Inflammatory macrophage (primary cell): ENCODE measurements around the gene SVIP.

Experiments
- DNase-seq, 2 donors: peaks; one replicate each; pipeline ENCODE4 v3.0.0-alpha.2; 2020 to 2022

SVIP gene

DNA sequence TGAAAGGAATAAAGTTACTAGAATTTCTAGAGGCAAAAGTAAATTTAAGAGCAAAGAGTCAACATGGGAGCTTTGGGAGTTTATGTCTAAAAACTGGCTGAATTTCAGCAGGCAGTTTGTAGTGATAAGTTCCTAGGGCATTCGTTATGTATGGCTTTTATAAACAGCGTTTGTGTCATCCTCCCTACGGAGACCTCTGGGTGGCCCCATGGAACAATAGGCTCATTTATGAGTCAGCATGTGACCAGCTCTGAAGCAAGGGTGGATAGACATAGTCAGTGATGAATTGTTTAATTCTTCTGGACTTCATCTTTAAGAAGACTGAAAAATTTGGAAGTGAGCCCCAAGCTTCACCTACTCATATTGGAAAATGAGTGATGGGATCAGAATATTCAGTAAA is 37.1 kb downstream of the SVIP start:
- no peak for DNase-seq

DNA sequence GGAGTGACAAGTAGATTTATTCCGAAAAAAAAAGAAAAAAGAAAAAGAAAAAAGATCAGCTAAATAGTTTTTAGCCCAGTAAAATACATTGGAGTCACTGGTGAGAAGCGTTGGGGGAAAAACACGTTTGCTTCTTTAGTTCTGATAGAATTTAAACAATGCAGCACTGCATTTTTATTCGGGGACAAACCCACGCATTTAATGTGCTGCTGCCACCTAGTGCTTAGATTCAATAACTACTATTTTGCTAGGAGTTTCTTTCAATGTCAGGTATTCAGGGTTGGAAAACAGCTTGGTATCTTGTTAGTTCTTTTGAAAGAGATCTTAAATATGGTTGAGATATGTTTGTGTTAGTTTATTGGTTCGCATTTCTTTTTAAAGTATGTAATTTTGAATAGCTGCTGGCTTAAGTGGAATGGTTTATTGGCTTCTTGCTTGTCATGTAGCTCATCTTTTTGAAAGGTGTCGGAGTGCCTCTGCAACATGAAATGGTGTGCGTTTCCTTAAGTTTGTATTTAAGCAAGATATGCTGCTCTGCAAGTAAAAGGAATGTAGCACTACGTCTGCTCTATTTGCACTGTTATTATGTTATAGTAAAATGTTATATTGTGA is 41.9 kb downstream of the SVIP start:
- peak; percentile 16 to 26 for DNase-seq

DNA sequence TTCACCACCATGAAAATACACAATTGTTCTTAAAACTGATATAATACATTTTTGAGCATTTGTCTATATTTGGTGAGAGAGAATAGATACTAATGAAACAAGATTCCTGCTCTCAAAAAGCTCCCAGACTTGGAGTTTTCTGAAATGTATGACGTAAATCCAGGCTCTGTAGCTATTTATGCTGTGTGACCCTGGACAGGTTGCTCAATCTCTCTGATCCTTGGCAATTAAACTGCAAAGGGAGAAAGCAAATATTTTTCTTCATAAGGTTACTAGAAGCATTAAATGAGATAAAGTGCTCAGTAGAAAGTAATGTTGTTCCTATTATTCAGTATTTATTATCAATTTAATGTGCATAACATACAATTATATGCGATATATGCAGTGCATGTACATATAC is 42.5 kb downstream of the SVIP start:
- no peak for DNase-seq

DNA sequence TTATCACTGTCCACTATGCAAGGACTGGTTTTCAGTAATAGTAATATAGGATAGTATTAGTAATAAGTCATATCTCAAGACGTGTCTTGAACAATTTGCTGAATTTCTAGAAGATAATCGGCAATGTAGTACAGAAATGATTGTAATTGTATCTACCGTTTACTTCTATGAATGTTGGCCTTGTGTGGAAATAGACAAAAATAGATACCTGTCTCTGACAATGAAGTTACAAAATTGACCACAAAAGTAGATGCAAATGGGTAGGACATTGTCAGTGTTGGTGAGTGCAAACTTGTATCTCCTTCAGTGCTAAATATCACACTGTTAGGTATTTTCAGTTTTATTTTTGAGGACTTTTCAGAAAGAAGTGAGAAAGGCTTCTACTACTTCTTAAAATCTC is 43.1 kb downstream of the SVIP start:
- no peak for DNase-seq

DNA sequence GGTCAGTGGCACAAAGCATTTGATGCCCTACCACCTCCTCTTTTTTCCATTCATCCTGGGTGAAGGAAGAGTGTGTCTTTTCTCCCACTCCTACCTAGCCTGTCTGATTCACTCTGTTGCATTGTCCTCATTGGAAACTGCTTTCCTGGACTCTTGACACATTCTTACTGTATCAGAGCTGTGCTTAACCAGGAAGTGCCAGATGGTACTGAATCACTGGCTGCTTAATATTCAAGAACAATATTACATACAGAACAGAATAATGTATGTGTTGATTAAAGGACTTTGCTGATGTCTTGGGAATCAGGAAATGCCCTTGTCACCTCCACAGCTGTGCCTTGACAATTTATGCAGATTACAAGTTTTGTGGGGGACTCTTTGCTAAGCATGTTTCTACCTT is 44.4 kb downstream of the SVIP start:
- DNase-seq, result no peak

DNA sequence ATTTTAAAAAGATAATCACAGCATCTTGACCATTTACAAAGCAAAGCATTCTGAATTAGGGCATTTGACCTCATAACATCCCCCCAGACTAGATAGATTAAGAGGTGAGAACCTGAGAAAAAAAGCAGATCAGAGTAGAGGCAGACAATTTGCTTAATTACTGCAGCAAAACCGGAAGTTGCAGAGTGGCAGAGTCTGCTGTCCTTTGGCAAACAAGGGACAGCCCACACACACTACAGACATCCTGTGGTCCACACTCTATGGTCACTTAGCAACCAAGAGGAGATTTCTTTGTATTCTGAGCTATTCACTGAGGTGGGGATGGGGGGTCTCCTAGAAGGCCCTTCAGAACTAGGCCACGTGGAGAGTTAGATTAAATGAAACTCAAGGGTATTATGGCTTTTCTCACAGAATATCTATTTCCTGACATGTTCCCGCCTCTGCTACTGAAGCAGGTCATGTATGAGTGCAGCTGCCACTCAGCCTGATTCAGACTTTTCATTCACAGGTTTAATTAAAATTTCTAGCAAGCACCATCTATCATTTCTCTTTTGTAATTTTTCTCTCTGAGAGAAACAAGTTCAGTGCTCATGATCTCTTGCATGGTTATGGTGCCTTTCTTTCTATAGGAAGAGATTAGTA is 48.5 kb downstream of the SVIP start:
- DNase-seq, result no peak

DNA sequence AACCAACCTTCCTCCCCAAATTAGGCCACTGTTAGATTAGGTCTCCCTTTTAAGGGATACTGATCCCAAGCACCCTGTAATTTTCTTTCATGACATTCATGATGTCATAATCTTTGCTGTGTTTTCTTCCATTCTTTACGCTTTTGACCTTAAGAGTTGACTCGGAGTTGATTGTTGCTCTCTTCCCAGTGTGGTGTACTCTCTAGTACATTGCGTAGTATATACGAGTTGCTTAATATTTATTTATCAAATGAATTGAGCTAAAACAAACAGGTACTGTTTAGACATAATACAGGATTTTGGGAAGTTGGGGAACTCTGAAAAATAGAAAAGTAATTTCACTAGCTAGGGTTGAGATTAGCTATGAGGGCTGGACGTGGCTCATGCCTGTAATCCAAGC is 49.8 kb downstream of the SVIP start:
- DNase-seq, result no peak

DNA sequence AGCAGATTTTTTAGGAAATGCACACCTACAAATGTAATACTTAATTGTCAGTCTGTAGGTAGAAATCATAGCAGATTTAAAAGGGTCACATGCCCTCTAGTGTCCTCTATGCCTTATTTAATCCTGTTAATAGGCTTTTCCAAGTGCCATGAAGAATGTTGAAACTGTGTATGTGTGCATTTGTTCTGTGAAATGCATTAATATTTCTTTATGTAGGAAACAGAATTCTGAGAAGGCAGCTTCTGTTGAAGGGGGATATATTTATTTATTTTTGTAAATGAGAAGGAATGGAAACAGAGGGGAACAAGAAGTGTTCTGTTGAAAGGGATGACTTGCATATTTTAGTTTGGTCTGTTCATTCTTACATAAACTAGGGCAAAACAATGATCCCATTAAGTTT is 51.0 kb downstream of the SVIP start:
- DNase-seq, result no peak

DNA sequence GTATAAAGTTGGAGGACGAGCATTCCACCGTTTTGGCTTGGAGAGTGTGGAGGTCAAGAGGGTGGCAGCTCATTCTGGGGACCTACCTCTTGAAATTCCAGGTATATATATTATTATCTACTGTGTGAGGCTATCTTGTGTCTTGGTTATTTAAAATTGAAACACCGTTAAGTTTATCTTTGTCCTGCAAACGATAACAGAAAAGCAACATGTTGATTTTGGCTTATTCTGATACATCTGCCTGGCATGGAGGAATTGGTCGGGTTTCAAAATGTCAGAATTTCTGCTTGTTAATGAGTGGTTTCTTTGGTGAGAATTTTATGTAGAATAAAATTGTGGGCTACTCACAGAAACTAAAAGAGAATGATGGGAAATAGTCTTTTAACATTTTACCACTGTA is 54.4 kb downstream of the SVIP start:
- no peak for DNase-seq

DNA sequence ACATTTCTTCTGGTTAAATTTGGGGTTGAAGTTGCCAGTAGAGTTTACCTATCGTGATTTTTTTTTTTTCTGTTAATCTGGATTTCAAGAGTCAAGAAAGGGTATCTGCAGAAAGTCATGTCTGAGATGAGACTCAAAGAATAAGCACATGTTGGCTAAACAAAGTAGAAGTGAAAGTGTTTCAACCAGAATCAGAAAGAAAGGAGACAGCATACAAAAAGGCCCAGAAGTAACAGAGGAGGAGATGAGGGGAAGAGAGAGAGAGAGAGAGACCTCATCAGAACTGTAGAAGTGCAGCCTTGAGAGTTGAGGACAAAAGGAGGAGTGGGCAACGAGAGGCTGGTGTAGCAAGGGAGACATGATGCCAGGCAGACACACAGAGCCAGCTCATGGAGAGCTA is 54.9 kb downstream of the SVIP start:
- no peak for DNase-seq

DNA sequence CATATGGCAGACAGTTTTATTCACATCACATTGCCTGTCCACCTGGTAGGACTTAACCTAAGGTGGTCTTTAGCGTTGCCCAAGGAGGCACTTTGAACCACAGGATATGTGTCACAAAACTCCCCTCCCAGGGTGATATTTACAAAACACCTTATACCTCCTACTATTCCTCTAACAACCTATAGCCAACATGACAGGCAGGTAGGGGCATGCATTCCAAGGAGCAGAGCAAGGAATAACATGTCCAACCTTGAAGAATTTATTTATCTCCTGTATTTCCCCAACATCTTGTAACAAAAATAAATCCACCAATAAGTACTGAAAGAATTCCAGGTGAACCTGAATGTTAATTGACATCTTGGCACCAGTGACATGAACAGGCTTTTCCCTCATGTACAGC is 60.5 kb downstream of the SVIP start:
- DNase-seq, result no peak
